ENCODE results near the gene ERP44.
"Not testable (repeated sequence)": the region's sequence is repeated elsewhere in the genome, so short reads cannot be mapped to it uniquely, and the experiment has no call there.

Gene ERP44

DNA sequence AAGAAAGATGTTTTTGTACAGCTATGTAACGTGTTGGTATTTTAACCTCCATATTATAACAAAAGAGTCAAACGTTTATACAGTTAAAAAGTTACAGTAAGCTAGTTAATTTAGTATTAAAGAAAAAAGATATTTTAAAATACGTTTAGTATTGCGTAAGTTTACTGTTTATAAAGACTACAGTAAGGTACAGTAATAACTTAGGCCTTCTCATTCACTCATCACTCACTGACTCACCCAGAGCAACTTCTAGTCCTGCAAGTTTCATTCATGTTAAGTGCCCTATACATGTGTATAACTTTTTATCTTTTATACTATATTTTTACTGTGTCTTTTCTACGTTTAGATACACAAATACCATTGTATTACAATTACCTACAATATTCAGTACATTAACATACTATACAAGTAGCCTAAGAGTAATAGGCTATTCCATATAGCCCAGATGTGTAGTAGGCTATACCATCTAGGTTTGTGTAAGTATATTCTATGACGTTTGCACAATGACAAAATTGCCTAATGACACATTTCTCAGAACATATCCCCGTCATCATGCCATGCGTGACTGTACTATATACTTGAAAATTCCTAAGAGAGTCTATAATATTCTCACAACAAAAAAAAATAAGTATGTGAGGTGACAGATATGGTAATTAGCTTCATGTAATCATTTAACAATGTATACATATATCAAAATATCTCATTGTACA, 33.8 kb downstream of the ERP44 start:
- no peak overlapping the region for H3K9ac ChIP-seq (ENCODE audit: low read depth, low read length)
- no peaks in the 10 kb centered on the region for H3K36me3 ChIP-seq (ENCODE audit: insufficient read depth, low read length)
- no peak overlapping the region for H3K4me3 ChIP-seq (ENCODE audit: low read length)
- H3K27me3 ChIP-seq (ENCODE audit: control insufficient read depth, insufficient read depth, low read length) = no peaks in the 10 kb centered on the region
- H3K9me3 ChIP-seq (replicated peaks; ENCODE audit: low read length) = no peaks in the 10 kb centered on the region
- no peak overlapping the region for H3K4me2 ChIP-seq (ENCODE audit: low read length)
- peaks cover 11% of the 10 kb centered on the region for H3K4me1 ChIP-seq (ENCODE audit: control insufficient read depth, insufficient read depth, low read length)

DNA sequence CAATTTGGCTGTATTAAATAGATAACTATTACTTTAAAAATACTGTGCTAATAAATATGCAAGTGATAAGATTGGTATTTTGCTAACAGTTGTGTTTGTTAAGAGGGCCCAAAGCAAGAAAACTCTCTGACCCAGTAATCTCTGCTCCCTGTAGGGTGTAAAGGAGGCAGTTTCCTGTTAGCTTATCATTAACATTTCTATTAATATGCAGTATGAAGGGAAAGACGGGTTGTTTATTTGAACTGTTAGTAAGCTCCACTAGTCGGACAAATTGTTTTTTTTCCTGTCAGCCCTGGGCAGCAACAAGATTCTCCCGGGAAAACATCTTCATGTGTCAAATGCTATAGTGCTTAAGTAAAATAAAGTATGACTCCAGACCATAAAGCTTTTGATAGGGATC, 35.6 kb downstream of the ERP44 start:
- Histone ChIP-seq H3K4me2 (ENCODE audit: low read length) (no peak overlapping the region), H3K4me1 (ENCODE audit: control insufficient read depth, insufficient read depth, low read length) (peaks cover 11% of the 10 kb centered on the region), H3K9me3 (replicated peaks; ENCODE audit: low read length) (no peaks in the 10 kb centered on the region), H3K27me3 (ENCODE audit: control insufficient read depth, insufficient read depth, low read length) (no peaks in the 10 kb centered on the region), H3K4me3 (ENCODE audit: low read length) (no peak overlapping the region), H3K9ac (ENCODE audit: low read depth, low read length) (no peak overlapping the region), H3K36me3 (ENCODE audit: insufficient read depth, low read length) (peaks cover 4% of the 10 kb centered on the region)

GRCh38 chr9:100062683-100063082, 36.1 kb downstream of the ERP44 start:
- H3K36me3 ChIP-seq (ENCODE audit: insufficient read depth, low read length); H3K27me3 ChIP-seq (ENCODE audit: control insufficient read depth, insufficient read depth, low read length); H3K9ac ChIP-seq (ENCODE audit: low read depth, low read length); H3K9me3 ChIP-seq (replicated peaks; ENCODE audit: low read length); H3K4me3 ChIP-seq (ENCODE audit: low read length); H3K4me2 ChIP-seq (ENCODE audit: low read length): not testable (repeated sequence)
- peaks cover 11% of the 10 kb centered on the region for H3K4me1 ChIP-seq (ENCODE audit: control insufficient read depth, insufficient read depth, low read length)

DNA sequence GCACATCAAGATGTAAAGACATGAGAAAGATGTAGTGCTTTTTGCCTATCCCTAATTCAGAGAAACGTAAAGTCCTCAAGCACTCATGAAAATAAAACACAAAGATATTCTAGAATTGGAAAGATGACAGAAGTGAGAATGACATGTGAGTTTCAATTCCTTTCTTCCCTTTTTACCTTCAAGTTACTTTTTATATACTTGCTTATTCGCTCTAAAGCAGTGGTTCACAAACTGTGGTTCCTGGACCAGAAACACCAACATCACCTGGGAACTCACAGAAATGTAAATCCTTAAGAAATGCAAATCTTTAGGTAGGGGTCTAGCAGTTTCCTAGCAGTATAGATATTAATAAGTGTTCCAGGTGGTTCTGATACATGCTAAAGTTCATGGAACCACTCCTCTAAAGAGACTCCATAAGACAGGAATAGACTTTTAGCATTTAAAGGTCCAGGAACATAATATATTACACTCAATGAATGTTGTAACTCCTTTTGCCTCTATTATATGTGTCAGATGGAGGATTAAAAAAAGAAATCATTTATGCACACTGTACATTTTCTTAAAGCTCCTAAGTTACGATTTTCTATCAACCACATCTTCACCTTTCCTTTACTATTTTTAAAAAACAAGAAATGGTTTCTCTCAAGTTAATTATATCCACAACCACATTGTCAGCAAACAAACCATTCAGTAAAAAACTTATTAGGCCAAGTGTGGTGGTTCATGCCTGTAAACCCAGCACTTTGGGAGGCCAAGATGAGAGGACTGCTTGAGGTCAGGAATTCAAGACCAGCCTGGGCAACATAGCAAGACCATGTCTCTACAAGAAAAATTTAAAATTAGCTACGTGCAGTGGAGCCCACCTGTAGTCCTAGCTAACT, 39.9 kb downstream of the ERP44 start:
- H3K4me2 ChIP-seq (ENCODE audit: low read length) = no peak overlapping the region
- H3K4me3 ChIP-seq (ENCODE audit: low read length) = no peak overlapping the region
- H3K4me1 ChIP-seq (ENCODE audit: control insufficient read depth, insufficient read depth, low read length) = no peaks in the 10 kb centered on the region
- H3K27me3 ChIP-seq (ENCODE audit: control insufficient read depth, insufficient read depth, low read length) = no peaks in the 10 kb centered on the region
- H3K36me3 ChIP-seq (ENCODE audit: insufficient read depth, low read length) = peaks cover 9% of the 10 kb centered on the region
- no peak overlapping the region for H3K9ac ChIP-seq (ENCODE audit: low read depth, low read length)
- no peaks in the 10 kb centered on the region for H3K9me3 ChIP-seq (replicated peaks; ENCODE audit: low read length)

GRCh38 chr9:100057624-100058023, 41.2 kb downstream of the ERP44 start:
- H3K9me3 ChIP-seq (replicated peaks; ENCODE audit: low read length) = no peaks in the 10 kb centered on the region
- peaks cover 9% of the 10 kb centered on the region for H3K36me3 ChIP-seq (ENCODE audit: insufficient read depth, low read length)
- no peak overlapping the region for H3K9ac ChIP-seq (ENCODE audit: low read depth, low read length)
- H3K4me3 ChIP-seq (ENCODE audit: low read length) = no peak overlapping the region
- H3K27me3 ChIP-seq (ENCODE audit: control insufficient read depth, insufficient read depth, low read length) = no peaks in the 10 kb centered on the region
- H3K4me1 ChIP-seq (ENCODE audit: control insufficient read depth, insufficient read depth, low read length) = no peaks in the 10 kb centered on the region
- no peak overlapping the region for H3K4me2 ChIP-seq (ENCODE audit: low read length)

DNA sequence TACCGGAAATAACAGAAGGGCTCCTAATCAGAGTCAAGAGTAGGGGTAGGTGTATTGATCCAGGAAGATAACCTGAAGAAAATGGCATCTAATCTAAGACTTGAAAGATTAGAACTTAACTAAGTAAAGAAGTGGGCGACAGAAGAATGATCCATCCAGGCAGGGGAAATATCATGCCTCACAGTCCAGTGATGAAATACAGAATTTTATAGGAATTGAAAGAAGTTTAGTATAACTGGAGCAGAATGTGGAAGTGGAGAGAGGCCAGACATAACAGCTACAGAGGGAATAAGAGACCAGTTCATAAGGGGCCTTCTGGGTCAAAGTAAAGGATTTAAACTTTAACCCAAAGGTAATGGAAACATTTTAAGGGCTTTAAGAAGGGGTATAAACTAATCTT, 42.2 kb downstream of the ERP44 start:
- Histone ChIP-seq H3K27me3 (ENCODE audit: control insufficient read depth, insufficient read depth, low read length) (no peaks in the 10 kb centered on the region), H3K9ac (ENCODE audit: low read depth, low read length) (no peak overlapping the region), H3K4me3 (ENCODE audit: low read length) (no peak overlapping the region), H3K36me3 (ENCODE audit: insufficient read depth, low read length) (peaks cover 9% of the 10 kb centered on the region), H3K9me3 (replicated peaks; ENCODE audit: low read length) (no peaks in the 10 kb centered on the region), H3K4me2 (ENCODE audit: low read length) (no peak overlapping the region), H3K4me1 (ENCODE audit: control insufficient read depth, insufficient read depth, low read length) (no peaks in the 10 kb centered on the region)

GRCh38 chr9:100052375-100052774, 46.4 kb downstream of the ERP44 start:
- H3K36me3 ChIP-seq (ENCODE audit: insufficient read depth, low read length) = peaks cover 4% of the 10 kb centered on the region

GRCh38 chr9:100049551-100049950, 49.2 kb downstream of the ERP44 start:
- Histone ChIP-seq H3K27me3 (ENCODE audit: control insufficient read depth, insufficient read depth, low read length) (no peaks in the 10 kb centered on the region), H3K9me3 (replicated peaks; ENCODE audit: low read length) (no peaks in the 10 kb centered on the region), H3K36me3 (ENCODE audit: insufficient read depth, low read length) (no peaks in the 10 kb centered on the region), H3K4me3 (ENCODE audit: low read length) (no peak overlapping the region), H3K4me1 (ENCODE audit: control insufficient read depth, insufficient read depth, low read length) (no peaks in the 10 kb centered on the region), H3K4me2 (ENCODE audit: low read length) (no peak overlapping the region), H3K9ac (ENCODE audit: low read depth, low read length) (no peak overlapping the region)

More at GRCh38 chr9:100052375-100052774, 46.4 kb downstream of the ERP44 start:
- Histone ChIP-seq H3K27me3 (ENCODE audit: control insufficient read depth, insufficient read depth, low read length) (no peaks in the 10 kb centered on the region), H3K4me1 (ENCODE audit: control insufficient read depth, insufficient read depth, low read length) (no peaks in the 10 kb centered on the region), H3K4me2 (ENCODE audit: low read length) (no peak overlapping the region), H3K9ac (ENCODE audit: low read depth, low read length) (no peak overlapping the region), H3K4me3 (ENCODE audit: low read length) (no peak overlapping the region), H3K9me3 (replicated peaks; ENCODE audit: low read length) (no peaks in the 10 kb centered on the region)

DNA sequence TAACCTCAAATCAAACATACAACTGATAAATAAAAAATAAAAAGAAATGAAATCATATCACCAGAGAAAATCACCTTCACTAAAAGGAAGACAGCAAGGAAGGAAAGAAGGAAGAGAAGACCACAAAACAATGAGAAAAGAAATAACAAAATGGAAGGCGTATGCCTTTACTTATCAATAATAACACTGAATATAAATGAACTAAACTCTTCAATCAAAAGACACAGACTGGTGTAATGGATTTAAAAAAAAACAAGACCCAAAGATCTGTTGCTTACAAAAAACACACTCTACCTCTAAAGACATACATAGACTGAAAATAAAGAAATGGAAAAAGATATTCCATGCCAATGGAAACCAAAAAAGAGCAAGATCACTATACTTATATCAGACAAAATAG, 60.3 kb downstream of the ERP44 start:
- H3K27me3 ChIP-seq (ENCODE audit: control insufficient read depth, insufficient read depth, low read length) = no peaks in the 10 kb centered on the region
- H3K4me1 ChIP-seq (ENCODE audit: control insufficient read depth, insufficient read depth, low read length) = no peaks in the 10 kb centered on the region
- H3K9ac ChIP-seq (ENCODE audit: low read depth, low read length) = no peak overlapping the region
- no peaks in the 10 kb centered on the region for H3K36me3 ChIP-seq (ENCODE audit: insufficient read depth, low read length)
- H3K4me2 ChIP-seq (ENCODE audit: low read length) = no peak overlapping the region
- no peaks in the 10 kb centered on the region for H3K9me3 ChIP-seq (replicated peaks; ENCODE audit: low read length)
- no peak overlapping the region for H3K4me3 ChIP-seq (ENCODE audit: low read length)

- H3K9ac ChIP-seq (ENCODE audit: low read depth, low read length) = no peak overlapping the region
- H3K36me3 ChIP-seq (ENCODE audit: insufficient read depth, low read length) = no peaks in the 10 kb centered on the region
- no peaks in the 10 kb centered on the region for H3K27me3 ChIP-seq (ENCODE audit: control insufficient read depth, insufficient read depth, low read length)
- no peak overlapping the region for H3K4me3 ChIP-seq (ENCODE audit: low read length)
- no peaks in the 10 kb centered on the region for H3K4me1 ChIP-seq (ENCODE audit: control insufficient read depth, insufficient read depth, low read length)
- H3K9me3 ChIP-seq (replicated peaks; ENCODE audit: low read length) = no peaks in the 10 kb centered on the region
- no peak overlapping the region for H3K4me2 ChIP-seq (ENCODE audit: low read length)
Observed at GRCh38 chr9:100033877-100034551, 64.8 kb downstream of the ERP44 start.

DNA sequence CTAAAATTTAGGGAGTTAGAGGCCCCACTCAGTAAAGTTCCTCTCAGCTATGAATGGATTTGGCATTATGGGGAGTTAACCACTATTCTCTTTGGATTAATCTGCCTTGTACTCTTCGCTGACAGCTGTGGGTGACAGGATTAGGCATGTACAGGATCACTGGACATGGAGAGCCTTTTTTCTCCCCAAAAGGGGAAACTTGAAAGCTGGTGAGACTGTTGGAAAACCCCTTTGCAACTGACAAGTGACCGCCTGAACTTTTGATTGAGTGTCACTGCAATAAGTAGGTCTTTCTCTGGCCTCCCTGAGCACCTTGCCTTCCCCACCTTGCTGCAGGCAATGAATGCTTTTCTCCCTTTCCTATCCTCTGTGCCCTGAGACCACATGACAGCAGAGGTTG, 68.3 kb downstream of the ERP44 start:
- H3K9me3 ChIP-seq (replicated peaks; ENCODE audit: low read length) = no peaks in the 10 kb centered on the region

More for the DNA sequence above, 68.3 kb downstream of the ERP44 start:
- Histone ChIP-seq H3K4me2 (ENCODE audit: low read length) (no peak overlapping the region), H3K9ac (ENCODE audit: low read depth, low read length) (no peak overlapping the region), H3K4me3 (ENCODE audit: low read length) (no peak overlapping the region), H3K36me3 (ENCODE audit: insufficient read depth, low read length) (no peaks in the 10 kb centered on the region), H3K4me1 (ENCODE audit: control insufficient read depth, insufficient read depth, low read length) (no peaks in the 10 kb centered on the region), H3K27me3 (ENCODE audit: control insufficient read depth, insufficient read depth, low read length) (no peaks in the 10 kb centered on the region)
